ENCODE measurements around the gene RDH13.
"Not testable (repeated sequence)": the region's sequence is repeated elsewhere in the genome, so short reads cannot be mapped to it uniquely, and the experiment has no call there.

The RDH13 gene

DNA sequence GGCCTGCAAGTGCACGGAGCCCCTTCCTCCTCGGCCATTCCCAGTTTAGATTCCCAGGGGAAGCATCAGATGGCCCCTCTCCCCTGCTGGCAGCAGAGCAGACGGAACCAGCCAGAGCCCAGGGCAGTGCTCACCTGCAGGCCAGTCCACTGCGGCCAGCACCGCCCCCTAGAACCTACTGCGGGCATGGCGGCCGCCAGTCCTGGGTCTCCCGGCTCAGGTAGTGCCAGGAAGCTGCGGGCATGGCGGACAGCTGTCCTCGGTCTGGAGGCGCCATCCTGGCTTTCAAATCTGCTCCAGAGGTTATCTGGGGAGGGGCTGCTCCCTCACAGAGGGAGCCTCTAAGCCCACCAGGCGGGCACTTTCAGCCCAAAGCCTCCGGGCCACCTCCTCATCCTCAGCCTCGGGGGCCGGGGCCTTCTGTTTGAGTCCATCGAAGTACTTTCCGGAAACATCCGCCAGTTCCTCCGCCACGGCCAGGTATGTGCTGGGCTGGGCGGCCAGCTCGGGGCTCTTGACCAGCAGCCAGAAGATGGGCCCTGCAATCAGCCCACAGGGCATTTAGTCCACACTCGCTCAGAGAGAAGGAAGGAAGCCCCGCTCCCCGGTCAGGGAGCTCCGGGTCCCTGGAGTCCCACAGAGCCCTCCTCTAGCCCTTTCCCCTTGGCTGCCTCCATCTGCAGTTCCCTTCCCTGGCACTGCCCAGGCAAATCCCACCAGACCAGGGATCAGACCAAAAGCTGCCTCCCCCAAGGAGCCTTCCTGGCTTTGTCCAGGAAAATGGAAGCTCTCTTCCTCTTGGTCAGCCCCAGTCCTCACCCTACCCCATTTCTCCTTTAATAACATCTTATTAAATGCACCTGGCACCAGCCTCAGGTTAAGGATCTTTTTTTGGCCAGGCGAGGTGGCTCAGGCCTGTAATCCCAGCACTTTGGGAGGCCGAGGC lies 17.9 kb downstream of the RDH13 start:
- DNase-seq (ENCODE audit: low read depth), result no peak

DNA sequence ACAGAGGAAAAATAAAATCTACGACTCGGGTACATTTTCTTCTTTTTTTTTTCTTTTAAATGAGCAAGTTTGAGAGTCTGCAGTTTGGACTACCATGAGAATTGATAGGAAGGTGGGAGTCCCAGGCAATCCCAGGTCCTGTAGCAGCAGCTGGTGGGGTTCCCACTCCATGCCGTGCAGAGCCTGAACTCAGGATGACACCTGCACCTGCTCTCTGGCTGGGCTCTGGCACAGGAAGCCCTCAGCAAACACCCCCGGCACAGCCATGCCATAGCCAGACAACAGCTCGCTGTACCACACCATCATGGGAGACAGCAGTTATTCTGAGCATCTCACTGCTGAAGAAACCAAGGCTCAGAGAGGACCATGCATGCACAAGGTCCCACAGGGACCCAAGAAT lies 18.7 kb downstream of the RDH13 start:
- DNase-seq (ENCODE audit: low read depth), result no peak

DNA sequence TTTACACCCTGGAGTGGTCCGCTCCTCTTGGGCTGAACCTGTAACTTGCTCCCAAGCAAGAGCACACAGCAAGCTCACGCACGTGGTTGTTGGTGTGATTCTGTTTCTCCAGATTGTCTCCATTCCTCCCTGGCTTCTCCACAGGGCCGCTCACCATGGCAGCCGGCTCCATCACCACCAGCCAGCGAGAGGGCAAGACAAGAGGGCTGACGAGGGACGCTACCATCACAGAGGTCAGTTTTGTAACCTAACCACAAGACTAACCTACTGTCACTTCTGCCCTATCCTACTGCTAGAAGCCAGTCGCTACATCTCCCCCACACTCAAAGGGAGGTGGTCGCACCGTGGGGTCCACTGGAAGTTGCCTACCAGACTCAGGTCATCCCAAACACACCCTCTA lies 20.3 kb downstream of the RDH13 start:
- DNase-seq (ENCODE audit: low read depth), result no peak

DNA sequence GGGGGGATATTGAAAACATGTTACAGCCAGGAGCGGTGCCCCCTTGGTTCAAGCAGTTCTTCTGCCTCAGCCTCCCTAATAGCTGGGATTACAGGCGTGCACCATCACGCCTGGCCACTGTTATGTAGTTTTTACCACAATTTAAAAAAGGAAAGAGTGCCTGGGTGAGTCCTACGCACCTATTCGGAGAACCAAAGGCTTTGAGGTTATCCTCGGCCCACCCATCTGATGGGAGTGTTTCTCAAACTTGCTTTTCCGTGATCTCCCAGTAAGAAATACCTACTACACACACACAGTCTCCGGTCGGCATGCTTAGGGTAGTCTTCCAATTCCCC lies 20.6 kb downstream of the RDH13 start:
- no peak for DNase-seq (ENCODE audit: low read depth)

DNA sequence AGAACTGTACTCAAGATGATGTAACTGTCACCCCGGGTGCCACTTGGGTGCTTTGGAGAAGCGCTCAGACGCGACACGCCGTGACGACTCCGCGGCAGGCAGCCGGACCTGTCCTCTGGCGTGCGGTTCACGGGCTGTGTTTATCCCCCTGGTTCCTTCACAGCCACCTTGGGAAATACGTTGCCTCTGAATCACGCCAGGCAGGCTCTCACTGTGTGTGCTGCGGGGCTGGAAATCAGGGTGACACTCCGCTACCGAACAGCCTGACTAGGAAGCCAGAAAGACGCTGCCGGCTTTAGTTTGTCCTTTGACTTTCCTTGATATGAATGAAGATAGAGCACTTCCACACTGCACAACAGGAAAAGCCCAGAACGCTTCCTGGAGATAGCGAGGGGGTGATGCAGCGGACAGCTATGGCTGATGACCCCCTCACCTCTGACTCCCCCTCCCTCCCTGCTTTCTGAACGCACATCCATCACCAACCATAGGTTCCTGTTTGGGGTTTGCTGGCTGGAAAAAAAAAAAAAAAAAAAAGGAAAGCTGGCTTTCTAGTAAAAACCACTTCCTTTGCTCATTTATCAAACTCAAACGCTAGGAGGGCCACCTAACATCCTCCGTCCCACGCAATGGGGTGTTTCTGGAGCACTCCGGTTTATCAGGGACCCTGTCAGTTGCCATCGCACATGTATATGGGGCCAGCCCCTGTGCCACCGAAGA lies 21.2 kb downstream of the RDH13 start:
- no peak for DNase-seq (ENCODE audit: low read depth)

DNA sequence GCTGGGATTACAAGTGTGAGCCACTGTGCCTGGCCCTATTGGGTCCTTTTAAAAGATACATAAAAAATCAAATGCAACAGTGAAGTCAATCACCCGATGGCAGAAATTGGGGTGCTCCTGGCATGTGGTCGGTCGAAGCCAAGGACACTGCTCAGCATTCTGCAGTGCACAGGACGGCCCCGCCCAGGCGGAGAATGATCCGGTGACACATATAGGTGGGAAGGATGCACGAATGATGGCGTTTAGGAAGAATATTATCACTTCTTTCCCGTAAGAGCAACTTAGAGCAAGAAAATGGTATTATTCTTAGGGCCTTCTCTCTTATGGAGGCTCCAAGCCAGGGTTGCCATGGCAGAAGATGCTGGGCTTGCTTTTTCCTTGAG lies 21.7 kb downstream of the RDH13 start:
- no peak for DNase-seq (ENCODE audit: low read depth)

DNA sequence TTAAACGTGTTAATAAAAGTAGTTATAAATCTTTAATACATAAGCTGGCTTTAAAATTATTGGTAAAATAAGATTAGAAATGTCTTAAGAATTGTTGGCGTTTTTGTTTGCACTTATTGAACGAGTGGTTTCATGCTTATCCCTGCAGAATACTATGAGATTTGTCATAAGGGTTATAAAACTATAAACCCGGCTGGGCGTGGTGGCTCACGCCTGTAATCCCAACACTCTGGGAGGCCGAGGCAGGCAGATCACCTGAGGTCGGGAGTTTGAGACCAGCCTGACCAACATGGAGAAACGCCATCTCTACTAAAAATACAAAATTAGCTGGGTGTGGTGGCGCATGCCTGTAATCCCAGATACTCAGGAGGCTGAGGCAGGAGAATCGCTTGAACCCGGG lies 22.3 kb downstream of the RDH13 start:
- not testable (repeated sequence) for DNase-seq (ENCODE audit: low read depth)

DNA sequence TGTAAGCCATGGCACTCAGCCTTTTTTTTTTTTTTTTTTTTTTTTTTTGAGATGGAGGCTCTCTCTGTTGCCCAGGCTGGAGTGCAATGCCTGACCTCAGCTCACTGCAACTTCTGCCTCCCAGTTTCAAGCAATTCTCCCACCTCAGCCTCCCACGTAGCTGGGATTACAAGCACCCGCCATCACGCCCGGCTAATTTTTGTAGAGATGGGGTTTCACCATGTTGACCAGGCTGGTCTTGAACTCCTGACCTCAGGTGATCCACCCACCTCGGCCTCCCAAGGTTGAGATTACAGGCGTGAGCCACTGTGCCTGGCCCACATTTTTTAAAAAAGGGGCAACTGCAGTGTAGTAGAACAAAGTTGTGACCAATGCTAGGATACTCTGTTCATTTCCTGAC lies 25.3 kb downstream of the RDH13 start:
- not testable (repeated sequence) for DNase-seq (ENCODE audit: low read depth)

DNA sequence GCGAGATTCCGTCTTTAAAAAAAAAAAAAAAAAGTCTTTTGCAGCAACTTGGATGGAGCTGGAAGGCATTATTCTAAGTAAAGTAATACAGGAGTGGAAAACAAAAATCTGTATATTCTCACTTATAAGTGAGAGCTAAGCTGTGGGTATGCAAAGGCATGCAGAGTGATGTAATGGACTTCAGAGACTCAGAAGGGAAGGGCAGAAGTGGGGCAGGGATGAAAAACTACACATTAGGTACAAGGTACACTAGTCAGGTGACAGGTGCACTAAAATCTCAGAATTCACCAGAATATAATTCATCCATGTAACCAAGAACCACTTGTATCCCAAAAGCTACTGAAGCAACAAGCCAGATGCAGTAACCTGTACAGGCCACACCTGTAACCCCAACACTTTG lies 26.9 kb downstream of the RDH13 start:
- DNase-seq (ENCODE audit: low read depth), result no peak

DNA sequence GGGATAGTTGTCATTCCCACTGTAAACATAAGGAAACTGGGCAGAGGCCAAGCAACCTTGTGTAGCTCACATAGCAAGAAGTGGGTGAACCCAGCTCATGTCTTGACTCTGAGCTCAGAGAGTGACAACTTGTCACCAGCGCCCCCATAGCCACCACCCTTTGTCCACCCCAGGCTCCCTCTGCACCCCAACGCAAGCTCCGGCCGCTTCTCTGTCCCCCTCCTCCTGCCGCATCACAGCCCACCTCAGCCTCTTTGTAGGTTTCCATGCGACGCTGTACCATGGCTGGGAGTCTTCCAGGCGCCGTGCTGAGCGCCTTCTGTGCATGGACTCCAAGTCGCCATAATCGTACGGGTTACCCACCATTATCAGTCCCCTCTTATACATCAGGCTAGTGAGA lies 28.2 kb downstream of the RDH13 start:
- no peak for DNase-seq (ENCODE audit: low read depth)

DNA sequence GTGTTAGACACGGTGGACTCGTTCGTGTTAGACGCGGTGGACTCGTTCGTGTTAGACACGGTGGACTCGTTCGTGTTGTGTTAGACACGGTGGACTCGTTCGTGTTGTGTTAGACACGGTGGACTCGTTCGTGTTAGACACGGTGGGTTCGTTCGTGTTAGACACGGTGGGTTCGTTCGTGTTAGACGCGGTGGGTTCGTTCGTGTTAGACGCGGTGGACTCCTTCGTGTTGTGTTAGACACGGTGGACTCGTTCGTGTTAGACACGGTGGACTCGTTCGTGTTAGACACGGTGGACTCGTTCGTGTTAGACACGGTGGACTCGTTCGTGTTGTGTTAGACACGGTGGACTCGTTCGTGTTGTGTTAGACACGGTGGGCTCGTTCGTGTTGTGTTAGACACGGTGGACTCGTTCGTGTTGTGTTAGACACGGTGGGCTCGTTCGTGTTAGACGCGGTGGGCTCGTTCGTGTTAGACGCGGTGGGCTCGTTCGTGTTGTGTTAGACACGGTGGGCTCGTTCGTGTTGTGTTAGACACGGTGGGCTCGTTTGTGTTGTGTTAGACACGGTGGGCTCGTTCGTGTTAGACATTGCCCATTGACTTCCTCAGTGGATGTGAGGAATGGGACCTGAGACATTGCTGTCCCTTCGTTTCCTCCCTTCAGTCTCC lies 29.8 kb downstream of the RDH13 start:
- DNase-seq (ENCODE audit: low read depth), result not testable (repeated sequence)

DNA sequence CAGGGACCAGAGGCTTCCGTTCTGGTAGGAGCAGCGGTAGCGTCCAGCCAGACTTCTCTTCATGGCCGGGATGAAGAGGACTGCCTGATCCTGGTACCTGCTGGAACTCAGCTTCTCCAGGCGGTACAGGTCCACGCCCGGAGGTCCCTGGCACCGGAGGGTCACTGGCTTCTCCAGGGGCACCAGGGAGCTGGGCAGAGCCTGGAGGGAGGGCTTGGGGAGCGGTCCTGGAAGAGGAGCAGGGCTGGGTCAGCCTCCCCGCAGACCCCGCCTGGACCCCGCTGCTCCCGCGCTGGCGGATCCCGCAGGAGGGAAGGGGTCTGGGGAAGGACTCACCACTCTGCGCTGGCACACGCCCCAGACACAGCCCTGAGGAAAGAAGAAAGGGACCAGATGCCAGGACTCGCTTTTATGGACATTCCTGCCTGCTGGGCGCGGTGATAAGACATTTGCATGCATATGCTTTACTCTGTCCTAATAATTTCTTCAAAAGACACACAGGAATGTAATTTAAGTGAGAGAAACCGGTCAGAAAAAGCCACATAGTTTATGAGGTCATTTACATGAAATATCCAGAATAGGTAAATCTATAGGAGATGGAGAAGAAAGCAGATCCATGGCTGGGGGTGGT lies 30.7 kb downstream of the RDH13 start:
- no peak for DNase-seq (ENCODE audit: low read depth)

DNA sequence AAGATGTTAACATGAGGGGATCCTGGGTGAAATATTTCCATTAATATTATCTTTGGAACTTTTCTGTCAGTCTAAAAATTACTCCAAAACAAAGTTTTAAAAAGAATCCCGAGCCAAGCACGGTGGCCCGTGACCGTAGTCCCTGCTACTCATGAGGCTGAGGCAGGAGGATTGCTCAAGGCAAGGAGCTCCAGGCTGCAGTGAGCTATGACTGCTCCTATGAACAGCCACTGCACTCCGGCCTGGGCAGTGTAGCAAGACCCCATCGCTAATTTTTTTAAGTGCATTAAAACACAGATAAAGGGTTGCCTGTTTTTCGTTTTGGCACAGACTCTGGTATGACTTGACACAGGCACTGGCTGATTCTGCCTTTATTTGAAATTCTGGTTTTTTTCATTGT lies 31.8 kb downstream of the RDH13 start:
- no peak for DNase-seq (ENCODE audit: low read depth)

DNA sequence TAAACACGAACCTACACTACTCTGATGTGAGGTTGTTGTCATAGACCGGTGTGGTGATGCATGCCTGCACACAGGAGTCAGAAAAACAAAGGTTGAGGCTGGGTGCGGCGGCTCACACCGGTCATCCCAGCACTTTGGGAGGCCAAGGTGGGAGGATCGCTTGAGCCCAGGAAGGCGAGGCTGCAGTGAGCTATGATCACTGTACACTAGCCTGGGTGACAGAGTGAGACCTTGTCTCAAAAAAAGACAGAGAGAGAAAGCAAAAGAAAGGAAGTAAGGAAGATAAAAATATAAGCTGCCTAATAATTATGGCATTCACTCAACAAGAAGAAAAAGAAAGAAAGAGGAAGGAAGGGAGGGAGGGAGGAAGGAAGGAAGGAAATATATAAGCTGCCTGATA lies 34.2 kb downstream of the RDH13 start:
- no peak for DNase-seq (ENCODE audit: low read depth)

DNA sequence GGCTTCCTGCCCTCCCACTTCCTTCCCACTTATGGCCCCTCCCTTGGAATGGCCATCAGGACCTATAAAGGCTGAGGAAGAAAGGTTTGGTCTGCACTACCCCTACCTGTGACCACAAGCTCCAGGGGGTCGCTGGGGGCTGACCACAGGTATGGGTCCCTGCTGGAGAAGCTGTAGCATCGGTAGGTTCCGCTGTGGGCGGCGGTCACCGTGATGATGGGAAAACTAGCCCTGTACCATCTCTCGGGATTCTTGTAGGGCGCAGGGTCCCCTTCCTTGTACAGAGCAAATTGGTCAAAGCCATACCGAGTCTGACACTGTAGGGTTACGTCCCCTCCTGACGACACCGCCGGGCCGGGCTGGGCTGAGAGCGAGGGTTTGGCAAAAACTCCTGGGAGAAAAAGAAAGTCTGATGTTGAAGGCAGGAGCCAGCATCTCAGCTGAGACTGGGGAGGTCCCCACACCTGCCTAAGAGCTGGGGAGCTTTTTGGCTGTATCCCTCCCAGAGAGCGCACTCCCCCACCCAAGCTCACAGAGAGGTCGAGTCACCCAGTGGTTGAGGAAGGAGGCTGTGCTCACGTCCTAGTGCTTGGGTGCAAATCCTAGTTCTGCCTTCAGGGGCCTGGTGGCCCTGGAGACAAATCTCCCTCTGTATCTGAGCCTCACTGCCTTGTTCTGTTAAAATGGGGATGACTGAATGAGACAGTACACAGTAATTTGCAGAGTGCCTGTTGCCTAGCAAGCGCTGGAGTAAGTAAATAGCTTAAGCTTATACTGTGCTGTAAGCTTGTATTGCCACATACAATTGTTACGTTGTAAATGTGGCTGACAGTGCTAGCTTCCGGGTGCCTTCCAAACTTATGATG lies 35.2 kb downstream of the RDH13 start:
- DNase-seq (ENCODE audit: low read depth), result no peak

DNA sequence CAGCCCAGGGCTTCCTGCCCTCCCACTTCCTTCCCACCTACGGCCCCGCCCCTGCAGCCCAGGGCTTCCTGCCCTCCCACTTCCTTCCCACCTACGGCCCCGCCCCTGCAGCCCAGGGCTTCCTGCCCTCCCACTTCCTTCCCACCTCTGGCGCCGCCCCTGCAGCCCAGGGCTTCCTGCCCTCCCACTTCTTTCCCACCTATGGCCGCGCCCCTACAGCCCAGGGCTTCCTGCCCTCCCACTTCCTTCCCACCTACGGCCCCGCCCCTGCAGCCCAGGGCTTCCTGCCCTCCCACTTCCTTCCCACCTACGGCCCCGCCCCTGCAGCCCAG lies 35.8 kb downstream of the RDH13 start:
- not testable (repeated sequence) for DNase-seq (ENCODE audit: low read depth)

DNA sequence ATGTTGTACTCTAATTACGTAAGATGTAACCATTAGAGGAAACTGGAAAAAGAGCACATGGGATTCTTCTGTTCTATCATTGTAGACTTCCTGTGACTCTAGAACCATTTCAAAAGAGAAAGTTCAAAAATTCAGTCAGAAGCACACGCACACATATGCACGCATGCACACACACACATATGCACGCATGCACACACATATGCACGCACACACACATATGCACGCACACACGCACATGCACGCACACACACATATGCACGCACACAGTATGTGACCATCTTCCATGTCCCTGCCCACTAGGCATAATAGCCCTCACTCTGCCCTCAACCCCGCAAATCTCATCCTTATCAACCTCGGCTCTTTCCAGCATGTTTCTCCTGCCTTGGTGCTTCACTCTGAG lies 38.8 kb downstream of the RDH13 start:
- no peak for DNase-seq (ENCODE audit: low read depth)

DNA sequence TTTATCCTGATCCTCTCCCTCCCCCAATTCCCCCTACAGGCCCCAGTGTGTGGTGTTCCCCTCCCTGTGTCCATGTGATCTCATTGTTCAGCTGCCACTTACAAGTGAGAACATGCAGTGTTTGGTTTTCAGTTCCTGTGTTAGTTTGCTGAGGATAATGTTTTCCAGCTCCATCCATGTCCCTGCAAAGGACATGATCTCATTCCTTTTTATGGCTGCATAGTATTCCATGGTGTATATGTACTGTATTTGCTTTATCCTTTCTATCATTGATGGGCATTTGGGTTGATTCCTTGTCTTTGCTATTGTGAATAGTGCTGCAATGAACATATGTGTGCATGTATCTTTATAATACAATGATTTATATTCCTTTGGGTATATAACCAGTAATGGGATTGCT lies 42.6 kb downstream of the RDH13 start:
- not testable (repeated sequence) for DNase-seq (ENCODE audit: low read depth)

DNA sequence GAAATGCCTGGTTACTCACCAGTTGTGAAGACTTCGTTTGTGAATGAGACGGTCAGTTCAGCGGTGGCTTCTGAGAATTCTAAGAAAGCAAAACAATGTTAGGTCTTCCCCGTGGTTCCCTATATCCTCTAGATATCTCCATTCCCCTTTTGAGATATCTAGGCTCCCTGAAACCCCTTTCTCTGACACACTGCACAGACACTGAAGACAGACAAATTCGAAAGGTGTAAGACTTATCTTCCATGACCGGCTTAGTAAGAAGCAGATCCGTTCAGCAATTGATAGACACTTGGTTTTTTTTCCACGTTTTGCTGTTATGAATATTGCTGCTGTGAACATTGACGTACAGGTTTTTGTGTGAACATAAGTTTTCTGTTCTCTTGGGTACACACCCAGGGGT lies 44.3 kb downstream of the RDH13 start:
- no peak for DNase-seq (ENCODE audit: low read depth)

DNA sequence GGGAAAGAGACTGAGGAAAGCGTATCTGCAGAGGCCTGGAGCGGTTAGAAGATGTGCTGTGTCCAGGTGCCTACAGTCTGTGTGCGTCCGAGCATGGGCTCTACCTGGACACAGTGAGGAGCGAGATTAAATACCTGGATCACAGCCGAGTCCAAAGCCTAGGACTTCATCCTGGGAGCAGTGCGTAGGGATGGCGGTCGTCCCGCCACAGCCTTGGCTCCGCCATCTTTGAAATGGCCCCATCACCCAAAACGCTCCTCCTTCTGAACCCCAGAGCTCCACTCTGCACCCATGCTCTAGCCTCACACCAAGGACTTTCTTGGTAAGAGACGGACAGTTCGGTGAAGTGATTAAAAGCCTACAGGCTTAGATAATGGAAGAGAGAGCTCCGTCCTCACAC lies 44.7 kb downstream of the RDH13 start:
- DNase-seq (ENCODE audit: low read depth), result no peak

DNA sequence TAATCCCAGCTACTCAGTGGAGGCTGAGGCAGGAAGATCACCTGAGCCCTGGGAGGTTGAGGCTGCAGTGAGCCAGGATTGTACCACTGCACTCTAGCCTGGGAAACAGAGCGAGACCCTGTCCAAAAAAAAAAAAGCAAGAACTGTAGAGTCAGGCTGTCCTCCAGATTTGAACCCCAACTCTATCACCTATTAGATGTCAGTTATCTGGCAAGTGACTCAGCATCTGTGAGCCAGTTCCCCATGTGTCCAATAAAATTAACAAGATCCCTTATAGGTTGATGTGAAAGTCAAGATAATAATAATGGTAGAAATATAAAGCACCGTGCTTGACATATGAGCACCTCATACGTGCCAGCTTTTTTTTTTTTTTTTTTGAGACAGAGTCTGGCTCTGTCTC lies 46.9 kb downstream of the RDH13 start:
- DNase-seq (ENCODE audit: low read depth), result no peak

DNA sequence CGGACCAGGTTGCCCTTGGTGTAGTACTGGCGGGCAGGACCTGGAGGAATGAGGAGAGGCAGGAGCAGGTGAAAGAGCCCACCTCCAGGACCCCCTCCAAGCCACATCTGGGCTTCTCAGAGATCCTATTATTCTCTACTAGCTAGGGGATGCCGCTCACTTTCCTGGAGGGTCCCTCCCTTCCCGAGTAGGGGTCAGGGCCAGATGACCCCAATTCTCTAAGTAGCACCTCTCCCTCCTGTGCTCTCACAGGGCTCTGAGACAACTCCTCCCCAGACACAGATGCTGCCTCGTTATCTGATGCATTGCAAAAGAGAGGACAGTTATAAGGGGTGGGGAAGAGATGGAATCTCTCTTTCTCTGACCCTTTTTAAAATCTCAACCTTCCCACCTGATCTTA lies 47.8 kb downstream of the RDH13 start:
- DNase-seq (ENCODE audit: low read depth), result no peak
